Endodermal cell (in vitro differentiated cells): ENCODE measurements around the gene ARHGAP26. TPM values are rescaled to one million over a fixed set of nuclear protein-coding genes. Genes with fewer than 3 reads are reported as not detected.

ENCODE experiments used
- DNase-seq: peaks from one replicate; pipeline ENCODE4 v3.0.0-alpha.2; 2017
- H3K27ac ChIP-seq: 2 replicates; pipeline ENCODE4 v1.5.1; 2013; ENCODE audit warnings: mild to moderate bottlenecking, low read depth, low read length, moderate library complexity
- H3K27me3 ChIP-seq: 2 replicates; pipeline ENCODE4 v1.6.1; 2013; ENCODE audit warnings: mild to moderate bottlenecking, low read length, moderate library complexity; ENCODE audit not compliant: insufficient read depth, control insufficient read depth, poor library complexity, severe bottlenecking
- H3K36me3 ChIP-seq: 2 replicates; pipeline ENCODE4 v1.7.0; 2013; ENCODE audit warnings: mild to moderate bottlenecking, low read length, moderate library complexity; ENCODE audit not compliant: control insufficient read depth, insufficient read depth
- H3K4me1 ChIP-seq: one replicate; pipeline ENCODE4 v1.7.0; 2013; ENCODE audit warnings: low read length; ENCODE audit not compliant: control insufficient read depth, insufficient read depth
- H3K4me3 ChIP-seq: 2 replicates; pipeline ENCODE4 v1.5.1; 2013; ENCODE audit warnings: mild to moderate bottlenecking, low read length, moderate library complexity
- H3K9ac ChIP-seq: 2 replicates; pipeline ENCODE4 v1.6.1; 2013; ENCODE audit warnings: mild to moderate bottlenecking, low read length, moderate library complexity; ENCODE audit not compliant: poor library complexity, severe bottlenecking; ENCODE audit errors: extremely low read depth
- H3K9me3 ChIP-seq: 2 replicates; pipeline ENCODE4 v1.6.1; 2013; ENCODE audit warnings: mild to moderate bottlenecking, low read length, moderate library complexity; ENCODE audit not compliant: control insufficient read depth
- H3K27ac Mint-ChIP-seq: 2 replicates; pipeline ENCODE4 v1.8.0; 2020; ENCODE audit warnings: mixed read lengths
- H3K27me3 Mint-ChIP-seq: 2 replicates; pipeline ENCODE4 v1.8.0; 2021; ENCODE audit warnings: mild to moderate bottlenecking, mixed read lengths; ENCODE audit not compliant: insufficient read depth
- H3K36me3 Mint-ChIP-seq: 2 replicates; pipeline ENCODE4 v1.8.0; 2020; ENCODE audit warnings: low read depth, mixed read lengths
- H3K4me1 Mint-ChIP-seq: 2 replicates; pipeline ENCODE4 v1.8.0; 2020; ENCODE audit warnings: mixed read lengths
- H3K4me3 Mint-ChIP-seq: 2 replicates; pipeline ENCODE4 v1.8.0; 2020; ENCODE audit warnings: mild to moderate bottlenecking, moderate library complexity, mixed read lengths
- H3K9me3 Mint-ChIP-seq: 2 replicates; pipeline ENCODE4 v1.8.0; 2020; ENCODE audit warnings: mild to moderate bottlenecking, mixed read lengths
- CTCF ChIP-seq: fragments of 200-600 bp; sonication (generic); conservative IDR thresholded peaks from 2 replicates; pipeline ENCODE4 v1.5.0; 2021; ENCODE audit warnings: antibody characterized with exemption, mild to moderate bottlenecking
- WGBS, 2 experiments: methylation state at CpG; one replicate each; pipeline versions ENCODE4 v1.1.5 to v1.1.7; 2013; ENCODE audit warnings: missing lambda C conversion rate in 2 of 2, mixed read lengths in 1 of 2; ENCODE audit not compliant: insufficient coverage in 1 of 2, insufficient read length in 1 of 2; 5-methylcytosine and 5-hydroxymethylcytosine counted together
- total RNA-seq, 2 donors: library from RNA; stranded (reverse); fragmentation: NEBNext Ultra II Directional in 1 of 2; extraction: Animal tissue kit (Norgen Biotek cat#: 25700) in 1 of 2; gene quantifications; 2 replicates in 1 of 2; 3 replicates in 1 of 2; pipeline ENCODE4 v1.2.1, GENCODE V29; 2021

ARHGAP26 gene
- total RNA-seq, 2 donors from 2014 or later: 49.2 to 60.5 TPM

GRCh38 chr5:143071927-143072326 is 301.8 kb downstream of the ARHGAP26 start:
- H3K4me1 ChIP-seq: no peaks in the 10 kb centered on the region
- no peak overlapping the region for H3K4me3 Mint-ChIP-seq
- peaks cover 34% of the 10 kb centered on the region for H3K9me3 ChIP-seq
- H3K27me3 Mint-ChIP-seq: no peaks in the 10 kb centered on the region
- H3K36me3 Mint-ChIP-seq: peaks cover 57% of the 10 kb centered on the region
- H3K4me1 Mint-ChIP-seq: peaks cover 8% of the 10 kb centered on the region
- H3K36me3 ChIP-seq: peaks cover 4% of the 10 kb centered on the region
- H3K9ac ChIP-seq: no peak overlapping the region
- peaks cover 28% of the 10 kb centered on the region for H3K9me3 Mint-ChIP-seq
- H3K4me3 ChIP-seq: no peak overlapping the region
- no peaks in the 10 kb centered on the region for H3K27me3 ChIP-seq
- no peak for DNase-seq
- H3K27ac ChIP-seq: no peak overlapping the region
- no peak overlapping the region for H3K27ac Mint-ChIP-seq
- TF ChIP-seq CTCF: no peak

- Mint-ChIP-seq H3K4me3 (no peak overlapping the region), H3K4me1 (peaks cover 11% of the 10 kb centered on the region), H3K27ac (no peak overlapping the region), H3K36me3 (peaks cover 50% of the 10 kb centered on the region), H3K9me3 (peaks cover 28% of the 10 kb centered on the region), H3K27me3 (no peaks in the 10 kb centered on the region)
- DNase-seq: no peak
- TF ChIP-seq CTCF: no peak
- Histone ChIP-seq H3K9me3 (peaks cover 34% of the 10 kb centered on the region), H3K36me3 (peaks cover 4% of the 10 kb centered on the region), H3K4me3 (no peak overlapping the region), H3K9ac (no peak overlapping the region), H3K27ac (no peak overlapping the region), H3K4me1 (peaks cover 6% of the 10 kb centered on the region), H3K27me3 (no peaks in the 10 kb centered on the region)
Measured at GRCh38 chr5:143072734-143073133, 302.6 kb downstream of the ARHGAP26 start.

- Histone ChIP-seq H3K36me3 (peaks cover 4% of the 10 kb centered on the region), H3K27me3 (no peaks in the 10 kb centered on the region), H3K4me3 (no peak overlapping the region), H3K27ac (no peak overlapping the region), H3K9me3 (peaks cover 34% of the 10 kb centered on the region), H3K9ac (no peak overlapping the region), H3K4me1 (peaks cover 15% of the 10 kb centered on the region)
- Mint-ChIP-seq H3K4me3 (no peak overlapping the region), H3K27me3 (no peaks in the 10 kb centered on the region), H3K27ac (no peak overlapping the region), H3K9me3 (peaks cover 28% of the 10 kb centered on the region), H3K4me1 (peaks cover 21% of the 10 kb centered on the region), H3K36me3 (peaks cover 43% of the 10 kb centered on the region)
- no peak for TF ChIP-seq CTCF
- 89 to 94% methylated on average over 3 of the region's 3 CpGs for WGBS, 2 experiments
- no peak for DNase-seq
Measured at GRCh38 chr5:143073766-143074165, 303.6 kb downstream of the ARHGAP26 start.
